DMS153 (cell line): ENCODE results near the gene MRPS16.
"Not testable (repeated sequence)": the region's sequence is repeated elsewhere in the genome, so short reads cannot be mapped to it uniquely, and the experiment has no call there.

Experiments
- DNase-seq: peaks from one replicate; lab custom pipeline; 2025; lab: John Stamatoyannopoulos, UW

MRPS16 gene

DNA sequence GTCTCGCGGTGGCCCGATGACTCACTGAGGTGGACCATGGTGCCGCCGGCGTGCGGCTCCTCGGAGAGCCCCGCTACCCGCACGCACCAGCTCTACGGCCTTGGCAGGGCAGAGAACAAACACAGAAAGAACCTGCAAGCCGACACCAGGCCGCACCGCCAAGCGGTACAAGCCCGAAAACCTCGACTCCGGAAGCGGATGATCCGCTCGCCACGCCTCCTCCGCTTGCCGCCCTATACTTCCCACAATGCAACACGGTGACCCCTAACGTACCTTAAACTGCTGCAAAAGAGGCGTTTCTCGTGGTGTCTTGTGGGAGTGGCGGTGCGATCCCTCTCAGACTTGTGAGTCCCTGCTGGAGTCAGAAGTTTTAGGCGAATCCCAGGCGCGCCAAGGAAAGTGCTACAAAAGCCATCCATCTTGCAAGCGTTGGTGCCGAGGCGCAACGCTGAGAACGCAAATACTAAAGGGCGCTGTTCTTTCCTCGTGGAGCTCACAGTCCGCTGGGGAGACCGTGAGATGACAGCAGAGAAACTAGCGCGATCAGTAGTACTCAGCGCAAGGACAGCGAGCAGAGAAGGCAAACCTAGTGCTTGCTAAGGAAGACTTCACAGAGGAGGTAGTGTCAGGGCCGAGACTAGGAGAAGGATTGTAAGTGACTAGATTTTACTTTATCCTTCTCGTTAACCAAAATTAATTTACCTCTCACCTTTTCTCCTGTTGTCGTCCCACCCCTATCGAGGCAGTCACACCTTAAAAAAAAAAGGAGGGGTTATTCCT lies at the start of gene MRPS16:
Gene MRPS16, minus strand, starts transcription at position 200 of the 780 bp plus-strand sequence. Its CDS starts 162 bp downstream, at position 38.
- DNase-seq: peak; percentile 92

DNA sequence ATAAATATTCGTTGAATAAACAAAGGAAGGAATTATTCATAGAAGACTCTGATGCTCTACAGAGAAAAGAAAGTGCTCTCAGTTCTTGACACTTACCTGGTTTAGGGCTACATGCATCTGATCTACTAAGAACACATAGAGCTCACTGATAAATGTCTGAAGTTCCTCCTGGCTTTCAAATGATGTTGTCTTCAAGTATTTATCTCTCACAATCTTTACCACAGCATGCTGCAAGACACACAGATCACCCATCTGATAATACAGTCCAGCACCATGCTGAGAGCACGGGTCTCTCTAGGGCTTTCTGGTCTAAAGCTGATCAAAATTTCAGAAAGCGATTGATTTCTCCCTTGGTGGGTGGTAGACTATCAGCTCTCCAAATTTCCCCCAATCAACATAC lies 44.5 kb upstream of the MRPS16 start:
- DNase-seq: no peak

DNA sequence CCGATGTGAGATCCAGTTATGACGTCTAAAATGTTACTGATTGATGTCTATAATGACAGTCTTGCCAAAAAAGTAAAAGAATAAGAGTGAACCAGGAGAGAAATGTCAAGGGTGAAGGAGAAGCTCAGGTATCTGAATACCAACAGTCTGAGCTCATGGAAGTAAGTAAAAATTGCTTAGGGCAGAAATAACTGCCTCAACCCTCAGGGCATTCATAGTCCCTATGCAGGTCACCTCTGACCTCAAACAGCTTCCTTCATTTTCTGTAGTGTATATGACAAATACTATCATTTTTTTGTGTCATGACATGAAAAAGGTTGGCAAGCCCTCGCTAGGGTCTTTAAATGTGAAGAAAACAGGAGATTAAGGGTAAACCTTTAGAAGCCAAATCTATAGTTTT lies 41.0 kb upstream of the MRPS16 start:
- no peak for DNase-seq

DNA sequence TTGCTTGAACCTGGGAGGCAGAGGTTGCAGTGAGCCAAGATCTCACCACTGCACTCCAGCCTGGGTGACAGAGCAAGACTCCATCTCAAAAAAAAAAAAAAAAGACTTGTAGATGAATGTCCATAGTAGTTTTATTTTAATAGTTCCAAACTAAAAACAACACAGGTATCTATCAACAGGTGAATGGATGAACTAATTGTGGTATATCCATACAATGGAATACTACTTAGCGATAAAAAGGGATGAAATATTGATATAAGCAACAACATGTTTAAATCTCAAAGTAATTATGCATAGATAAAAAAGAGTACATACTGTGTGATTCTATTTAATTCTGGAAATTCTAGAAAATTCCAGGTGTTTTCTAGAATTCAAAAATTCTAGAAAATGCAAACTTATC lies 37.5 kb upstream of the MRPS16 start:
- no peak for DNase-seq

DNA sequence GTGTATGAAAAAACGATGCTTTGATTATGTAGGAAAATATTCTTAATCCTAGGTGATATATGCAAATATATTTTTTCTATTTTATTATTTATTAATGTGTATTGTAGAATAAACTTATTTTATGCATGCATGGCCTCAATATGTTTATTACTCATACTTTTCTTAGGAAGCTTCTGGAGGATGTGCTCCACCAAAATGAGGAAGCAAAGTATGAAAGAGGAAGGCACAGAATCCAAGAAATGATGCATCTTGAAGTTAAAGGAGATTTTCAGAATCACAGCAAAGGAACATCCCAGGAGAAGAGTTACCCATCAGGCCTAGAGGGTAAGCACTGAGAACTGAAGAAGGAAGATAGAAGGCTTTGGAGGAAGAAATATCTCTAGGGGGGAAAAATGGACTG lies 35.0 kb upstream of the MRPS16 start:
- DNase-seq: no peak

DNA sequence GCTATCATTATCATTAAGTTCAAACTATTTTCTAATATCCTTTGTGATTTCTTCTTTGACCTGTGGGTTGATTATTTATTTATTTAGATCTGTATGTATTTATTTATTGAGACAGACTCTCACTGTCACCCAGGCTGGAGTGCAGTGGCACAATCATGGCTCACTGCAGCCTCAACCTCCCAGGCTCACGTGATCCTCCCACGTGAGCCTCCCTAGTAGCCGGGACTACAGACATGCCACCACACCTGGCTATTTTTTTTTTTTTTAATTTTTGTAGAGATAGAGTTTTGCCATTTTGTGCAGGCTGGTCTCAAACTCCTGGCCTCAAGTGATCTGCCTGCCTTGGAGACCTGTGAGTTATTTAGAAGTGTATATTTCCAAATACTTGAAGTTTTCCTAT lies 28.7 kb upstream of the MRPS16 start:
- no peak for DNase-seq

DNA sequence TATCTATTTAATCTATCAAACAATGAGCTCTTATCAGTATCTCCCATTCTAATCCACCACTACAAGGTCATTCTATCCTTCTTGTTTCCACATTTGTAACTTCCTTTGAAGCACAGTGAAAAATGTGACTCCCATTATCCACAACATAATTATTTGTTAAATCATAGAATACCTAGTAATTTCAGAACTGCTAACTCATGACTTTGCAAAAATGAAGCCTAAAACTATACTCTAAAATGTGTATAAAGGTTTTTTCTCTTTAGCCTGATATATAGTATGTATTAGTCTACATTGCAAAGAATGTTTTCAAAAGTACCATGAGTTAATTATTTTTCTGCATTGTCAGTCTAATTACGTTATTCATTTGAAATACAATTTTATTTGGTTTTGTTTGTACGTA lies 12.0 kb upstream of the MRPS16 start:
- DNase-seq: no peak

DNA sequence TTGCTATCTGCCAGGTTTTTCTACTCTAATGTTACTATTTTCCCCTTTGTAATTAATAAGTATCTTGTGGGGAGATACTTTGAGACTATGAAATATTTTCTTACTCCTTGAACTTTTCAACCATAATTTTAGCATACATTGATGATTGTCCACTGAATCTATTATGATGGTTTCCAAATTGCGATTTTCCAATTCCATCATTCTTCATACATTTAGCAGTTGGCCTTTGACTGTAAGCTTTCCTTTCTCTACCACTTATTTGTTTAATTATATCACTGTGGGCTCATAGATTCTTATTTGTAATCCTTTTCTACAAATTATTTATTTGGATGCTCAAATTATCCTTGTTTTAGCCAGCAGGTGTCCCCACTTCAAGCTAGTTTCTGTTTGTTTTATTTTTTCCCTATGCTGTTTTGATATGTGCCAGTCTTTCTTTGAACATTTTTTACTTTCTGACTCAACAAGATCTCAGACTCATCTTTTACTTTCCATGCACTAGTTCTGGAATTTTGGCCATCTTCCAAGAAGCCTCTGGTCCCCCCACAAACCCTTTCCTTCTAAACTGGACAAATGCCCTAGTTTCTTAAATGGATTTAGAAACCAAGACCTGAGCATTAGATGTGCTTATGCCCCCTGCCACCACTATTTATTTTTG lies 11.4 kb upstream of the MRPS16 start:
- DNase-seq: no peak

DNA sequence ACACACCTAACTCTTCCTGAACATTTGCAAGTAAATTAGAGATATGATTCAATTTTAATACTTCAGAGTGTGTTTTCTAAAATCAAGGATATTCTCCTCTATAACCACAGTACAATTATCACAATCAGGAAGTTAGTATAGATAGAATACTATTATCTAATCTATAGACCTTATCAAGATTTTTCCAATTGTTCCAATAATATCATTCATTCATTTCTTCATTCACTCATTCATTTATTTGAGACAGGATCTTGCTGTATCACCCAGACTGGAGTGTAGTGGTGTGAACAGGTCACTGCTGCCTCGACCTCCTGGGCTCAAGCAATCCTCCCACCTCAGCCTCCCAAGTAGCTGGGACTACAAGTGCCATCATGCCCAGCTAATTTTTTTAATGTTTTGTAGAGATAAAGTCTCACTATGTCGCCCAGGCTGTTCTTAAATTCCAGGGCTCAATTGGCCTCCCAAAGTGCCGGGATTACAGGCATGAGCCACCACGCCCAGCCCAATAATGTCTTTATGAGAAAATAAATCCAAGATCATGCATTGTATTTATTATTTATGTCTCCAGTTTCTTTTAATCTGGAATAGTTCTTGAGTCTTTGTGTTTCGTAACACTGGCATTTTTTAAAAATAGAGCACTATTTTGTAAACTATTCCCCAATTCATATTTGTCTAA lies 10.6 kb upstream of the MRPS16 start:
- no peak for DNase-seq

DNA sequence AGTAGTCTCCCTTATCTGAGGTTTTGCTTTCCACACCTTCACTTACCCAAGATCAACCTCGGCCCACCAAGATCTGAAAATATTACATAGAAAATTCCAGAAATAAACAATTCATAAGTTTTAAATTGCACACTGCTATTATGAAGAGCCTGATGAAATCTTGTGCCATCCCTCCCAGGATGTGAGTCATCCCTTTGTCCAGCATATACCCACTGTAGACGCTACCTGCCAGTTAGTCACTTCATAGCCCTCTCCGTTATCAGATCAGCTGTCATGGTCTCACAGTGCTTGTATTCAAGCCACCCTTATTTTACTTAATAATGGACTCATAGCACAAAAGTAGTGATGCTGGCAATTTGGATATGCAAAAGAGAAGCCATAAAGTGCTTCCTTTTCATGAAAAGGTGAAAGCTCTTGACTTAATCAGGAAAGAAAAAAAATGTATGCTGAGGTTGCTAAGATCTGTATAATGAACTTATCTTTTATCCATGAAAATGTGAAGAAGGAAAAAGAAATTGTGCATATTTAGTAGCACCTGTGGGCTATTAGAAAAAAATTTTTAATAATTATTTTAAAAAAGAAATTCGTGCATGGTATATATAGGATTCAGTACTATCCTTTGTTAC lies 9.8 kb upstream of the MRPS16 start:
- no peak for DNase-seq

GRCh38 chr10:73261362-73261995 lies 9.0 kb upstream of the MRPS16 start:
- no peak for DNase-seq

- DNase-seq: not testable (repeated sequence)
Observed at GRCh38 chr10:73258612-73259011, 6.2 kb upstream of the MRPS16 start.

DNA sequence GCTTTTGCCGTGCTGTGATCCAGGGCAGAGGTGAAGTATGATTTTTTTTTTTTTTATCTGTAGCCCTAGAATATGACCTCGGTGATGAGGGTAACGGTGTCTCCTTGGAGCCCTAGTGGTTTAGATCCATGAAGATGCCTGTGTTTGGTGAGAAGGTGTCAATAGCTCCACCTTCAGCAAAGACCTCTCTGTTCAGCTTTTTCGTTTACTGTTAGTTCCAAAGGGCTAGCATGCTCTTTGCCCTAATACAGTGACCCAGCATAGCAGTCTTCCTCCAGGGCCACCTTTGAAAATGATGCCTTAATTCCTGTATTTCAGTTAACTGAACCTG lies 746 bp upstream of the MRPS16 start:
- no peak for DNase-seq

- DNase-seq: no peak
Observed at GRCh38 chr10:73251683-73252444, 580 bp downstream of the MRPS16 start.

DNA sequence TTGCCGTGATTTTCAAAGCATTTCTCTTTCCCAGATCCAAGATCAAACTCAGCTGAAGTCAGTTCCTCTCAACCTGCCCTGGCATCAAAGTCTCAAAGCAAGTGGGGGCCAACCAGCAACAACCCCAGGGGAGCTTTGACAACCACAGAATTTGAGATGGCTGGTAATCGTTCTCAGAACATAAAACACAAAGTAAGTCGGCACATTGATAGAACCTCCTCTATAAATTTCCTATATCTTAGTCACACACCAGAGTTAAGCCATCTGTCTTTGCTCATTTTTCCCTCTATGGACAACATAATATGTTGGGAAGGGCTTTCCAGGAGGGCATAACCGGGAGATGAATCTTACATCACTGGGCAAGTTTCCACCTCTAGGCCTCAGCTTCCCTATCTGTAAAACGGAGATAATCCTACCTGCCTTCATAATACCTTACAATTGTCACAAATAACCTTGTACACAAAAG lies 4.2 kb downstream of the MRPS16 start:
- no peak for DNase-seq

- DNase-seq: no peak
Observed at GRCh38 chr10:73247509-73248258, 4.8 kb downstream of the MRPS16 start.

DNA sequence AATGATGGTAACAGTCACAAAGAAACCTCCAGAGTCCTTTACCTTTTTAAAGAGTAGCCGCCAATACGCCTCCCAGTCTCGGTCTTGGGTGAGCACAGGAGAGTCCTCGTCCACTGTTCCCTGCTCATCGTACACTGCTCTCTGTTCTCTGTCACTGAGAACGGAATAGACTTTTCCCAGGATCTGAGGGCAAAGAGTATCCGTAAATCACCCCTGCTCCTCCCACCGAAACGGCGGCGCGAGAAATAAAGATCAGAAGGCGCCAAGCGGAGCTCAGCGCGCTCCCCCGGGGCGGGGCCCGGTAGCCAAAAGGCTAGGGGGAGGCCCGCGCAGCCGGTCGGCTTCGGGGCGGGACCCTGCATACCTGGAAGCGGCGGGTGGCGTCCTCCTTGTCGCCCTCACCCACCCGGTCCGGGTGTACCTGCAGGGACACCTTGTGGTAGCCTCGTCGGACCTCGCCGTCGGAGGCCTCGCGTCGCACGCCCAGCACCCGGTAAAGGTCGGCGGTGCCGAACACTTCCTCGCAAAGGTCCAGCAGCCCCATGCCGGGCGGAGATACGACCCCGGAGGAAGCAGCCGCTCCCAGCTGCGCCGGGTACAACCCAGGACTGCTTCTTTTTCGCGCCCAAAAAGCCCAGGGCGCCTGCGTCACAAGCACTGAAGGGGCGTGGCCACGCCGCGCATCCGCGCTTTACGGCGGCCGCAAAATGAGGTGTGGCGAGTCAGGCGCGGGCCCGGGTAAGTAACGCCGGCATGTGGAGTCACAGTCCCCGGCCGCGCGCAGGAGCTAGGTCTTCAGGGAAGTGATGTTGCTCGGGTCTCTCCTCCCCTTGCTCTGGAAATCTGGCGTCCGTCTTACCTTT lies 5.6 kb downstream of the MRPS16 start, which contains the start of gene DNAJC9:
Gene DNAJC9, minus strand, starts transcription at position 610 of the 863 bp plus-strand sequence. Its CDS starts 66 bp downstream, at position 544.
- peak; percentile 82 for DNase-seq

GRCh38 chr10:73246322-73246645 lies 6.2 kb downstream of the MRPS16 start:
- DNase-seq: no peak

- DNase-seq: no peak
Observed at GRCh38 chr10:73244866-73245477, 7.5 kb downstream of the MRPS16 start.
